ENCODE results near the gene ARGLU1. TPM values are rescaled to one million over a fixed set of nuclear protein-coding genes. Genes with fewer than 3 reads are reported as not detected.

Gene ARGLU1
- total RNA-seq, 1 experiment from 2014 or later, result 115 TPM

GRCh38 chr13:106610486-106610885, 42.5 kb upstream of the ARGLU1 start (continued):
- TF ChIP-seq ZNF281 (CRISPR knock-in tag; IDR thresholded peaks at IDR 0.05), result no peak
- TF ChIP-seq ETV6 (CRISPR knock-in tag; IDR thresholded peaks at IDR 0.05), result no peak
- TF ChIP-seq FOXK1 (CRISPR knock-in tag; IDR thresholded peaks at IDR 0.05), result no peak
- TF ChIP-seq TP53 (CRISPR knock-in tag; IDR thresholded peaks at IDR 0.05), result no peak

GRCh38 chr13:106609116-106609515, 41.2 kb upstream of the ARGLU1 start:
- no peak overlapping the region for H3K27ac Mint-ChIP-seq
- TF ChIP-seq USF1 (CRISPR knock-in tag; IDR thresholded peaks at IDR 0.05), result no peak
- TF ChIP-seq STAT6 (CRISPR knock-in tag; conservative IDR thresholded peaks at IDR 0.05; ENCODE audit: low read depth), result no peak
- TF ChIP-seq ZBTB21 (CRISPR knock-in tag; IDR thresholded peaks at IDR 0.05; ENCODE audit: borderline replicate concordance), result no peak
- no peak for TF ChIP-seq GTF2I (CRISPR knock-in tag; conservative IDR thresholded peaks at IDR 0.05)
- no peak for TF ChIP-seq USF2 (CRISPR knock-in tag; IDR thresholded peaks at IDR 0.05)
- no peak for TF ChIP-seq RORB (CRISPR knock-in tag; IDR thresholded peaks at IDR 0.05)
- no peak for TF ChIP-seq ZNF263 (CRISPR knock-in tag; IDR thresholded peaks at IDR 0.05; ENCODE audit: low read depth)
- no peak for TF ChIP-seq NFE2L1 (CRISPR knock-in tag; IDR thresholded peaks at IDR 0.05)
- TF ChIP-seq ZNF121 (CRISPR knock-in tag; IDR thresholded peaks at IDR 0.05), result no peak
- TF ChIP-seq PRDM15 (CRISPR knock-in tag; IDR thresholded peaks at IDR 0.05), result no peak
- no peak for TF ChIP-seq KAT7 (CRISPR knock-in tag; IDR thresholded peaks at IDR 0.05; ENCODE audit: borderline replicate concordance)
- TF ChIP-seq ZMAT4 (CRISPR knock-in tag; IDR thresholded peaks at IDR 0.05), result no peak
- TF ChIP-seq ZNF671 (CRISPR knock-in tag; IDR thresholded peaks at IDR 0.05), result no peak
- no peak for TF ChIP-seq CREM (CRISPR knock-in tag; IDR thresholded peaks at IDR 0.05)
- TF ChIP-seq E2F5 (CRISPR knock-in tag; IDR thresholded peaks at IDR 0.05), result no peak
- TF ChIP-seq FOXP4 (CRISPR knock-in tag; IDR thresholded peaks at IDR 0.05), result no peak
- peaks cover 15% of the 10 kb centered on the region for H3K9me3 Mint-ChIP-seq
- ATAC-seq (no peak), DNase-seq (ENCODE audit: low spot score) (no peak)
- ChIA-PET CTCF (interaction anchor here (2.9 kb wide), 1 partner anchor 11 kb away, joined by 10 read pairs; no protein-coding TSS in a partner anchor), POLR2A (no interaction called here)
- H3K27me3 Mint-ChIP-seq (ENCODE audit: low read depth), result no peaks in the 10 kb centered on the region; the same call in 1 of the 2 replicates
- no peaks in the 10 kb centered on the region for H3K36me3 Mint-ChIP-seq
- no peak overlapping the region for H3K4me3 Mint-ChIP-seq
- H3K4me1 Mint-ChIP-seq, result no peaks in the 10 kb centered on the region

Data from WTC11 (cell line).